HepG2 (cell line): ENCODE measurements around the gene NAALADL1. TPM values are rescaled to one million over a fixed set of nuclear protein-coding genes. Genes with fewer than 3 reads are reported as not detected.
A peak's percentile ranks its signal among the peaks of the same experiment; 100 is the strongest.

ENCODE experiments used
- FOXM1 ChIP-seq: sonication (generic); formaldehyde crosslinking; IDR thresholded peaks from 2 replicates; pipeline ENCODE4 v1.5.0; 2020; ENCODE audit warnings: missing genetic modification reagents
- KAT2B ChIP-seq: fragments of 150-350 bp; IDR thresholded peaks from 2 replicates; pipeline ENCODE4 v1.6.1; 2014; ENCODE audit warnings: low read depth, low read length, borderline replicate concordance
- KDM2A ChIP-seq: sonication (generic); formaldehyde crosslinking; IDR thresholded peaks from 2 replicates; pipeline ENCODE4 v1.4.0; 2020; ENCODE audit warnings: low read depth, missing genetic modification reagents, borderline replicate concordance
- NFE2L1 ChIP-seq: sonication (generic); formaldehyde crosslinking; IDR thresholded peaks from 2 replicates; pipeline ENCODE4 v1.4.0; 2020; ENCODE audit warnings: missing genetic modification reagents, mild to moderate bottlenecking, borderline replicate concordance
- PHB2 ChIP-seq: fragments of 450-650 bp; IDR thresholded peaks from 2 replicates; pipeline ENCODE4 v1.6.1; 2018; ENCODE audit not compliant: partially characterized antibody
- POLR2A ChIP-seq, 2 experiments: IDR thresholded peaks; 2 replicates each; pipeline ENCODE4 v1.6.1; 2011; ENCODE audit warnings: low read depth in 2 of 2, low read length in 2 of 2, mild to moderate bottlenecking in 1 of 2, moderate library complexity in 1 of 2; ENCODE audit not compliant: insufficient read depth in 1 of 2
- RAD51 ChIP-seq: fragments of 450-650 bp; IDR thresholded peaks from 2 replicates; pipeline ENCODE4 v1.6.1; 2016; ENCODE audit warnings: borderline replicate concordance
- SAP130 ChIP-seq: IDR thresholded peaks from 2 replicates; pipeline ENCODE4 v1.6.1; 2016; ENCODE audit warnings: low read depth
- TP53 ChIP-seq: sonication (generic); formaldehyde crosslinking; conservative IDR thresholded peaks from 2 replicates; pipeline ENCODE4 v1.4.0; 2020; ENCODE audit warnings: missing genetic modification reagents
- ZNF670 ChIP-seq: sonication (generic); formaldehyde crosslinking; IDR thresholded peaks from 2 replicates; pipeline ENCODE4 v1.8.0; 2022; ENCODE audit warnings: mild to moderate bottlenecking, missing genetic modification reagents, borderline replicate concordance
- polyA plus RNA-seq, 8 experiments: library from polyadenylated mRNA; depleted of rRNA in 3 of 8; stranded (reverse) in 7 of 8; unstranded in 1 of 8; fragments of >200 nt; fragmentation: Illumina TruSeq in 4 of 8; extraction: Trizol in 4 of 8; gene quantifications; 2 replicates each; pipeline versions ENCODE4 v1.2.1 to v1.2.3, GENCODE V29; 2011 to 2016; ENCODE audit warnings: low read depth in 4 of 8, missing spikeins in 1 of 8, mixed read lengths in 1 of 8; ENCODE audit not compliant: insufficient read depth in 1 of 8
- total RNA-seq, 5 experiments: library from RNA; depleted of rRNA; stranded (reverse); fragments of >200 nt; fragmentation: Illumina TruSeq; extraction: Trizol; gene quantifications; 2 replicates each; pipeline ENCODE4 v1.2.3, GENCODE V29; 2016; ENCODE audit warnings: low read depth in 1 of 5
- TF ChIP-seq, protein P1 (sequence below): sonication (generic); formaldehyde crosslinking; IDR thresholded peaks from 2 replicates; pipeline ENCODE4 v1.5.0; 2020; ENCODE audit warnings: mild to moderate bottlenecking, missing genetic modification reagents
- TF ChIP-seq, protein P2 (sequence below): sonication (generic); formaldehyde crosslinking; IDR thresholded peaks from 2 replicates; pipeline ENCODE4 v1.5.0; 2020; ENCODE audit warnings: mild to moderate bottlenecking, missing genetic modification reagents
- TF ChIP-seq, protein P3 (sequence below): sonication (generic); formaldehyde crosslinking; IDR thresholded peaks from 2 replicates; pipeline ENCODE4 v1.5.1; 2020; ENCODE audit warnings: missing genetic modification reagents, mild to moderate bottlenecking, borderline replicate concordance
- TF ChIP-seq, protein P4 (sequence below): sonication (generic); formaldehyde crosslinking; IDR thresholded peaks from 2 replicates; pipeline ENCODE4 v1.4.0; 2020; ENCODE audit warnings: missing genetic modification reagents
- TF ChIP-seq, protein P5 (sequence below): sonication (generic); formaldehyde crosslinking; IDR thresholded peaks from 2 replicates; pipeline ENCODE4 v1.4.0; 2020; ENCODE audit warnings: missing genetic modification reagents, borderline replicate concordance
- TF ChIP-seq, protein P6 (sequence below): sonication (generic); formaldehyde crosslinking; IDR thresholded peaks from 2 replicates; pipeline ENCODE4 v1.8.0; 2022; ENCODE audit warnings: mild to moderate bottlenecking, missing genetic modification reagents; ENCODE audit not compliant: insufficient replicate concordance

The NAALADL1 gene
- total and polyA plus RNA-seq, 2 of the 13 experiments (the other 11 are each of a cell fraction or from before 2014, with no cell fraction given), result 9.3 to 33.9 TPM

DNA sequence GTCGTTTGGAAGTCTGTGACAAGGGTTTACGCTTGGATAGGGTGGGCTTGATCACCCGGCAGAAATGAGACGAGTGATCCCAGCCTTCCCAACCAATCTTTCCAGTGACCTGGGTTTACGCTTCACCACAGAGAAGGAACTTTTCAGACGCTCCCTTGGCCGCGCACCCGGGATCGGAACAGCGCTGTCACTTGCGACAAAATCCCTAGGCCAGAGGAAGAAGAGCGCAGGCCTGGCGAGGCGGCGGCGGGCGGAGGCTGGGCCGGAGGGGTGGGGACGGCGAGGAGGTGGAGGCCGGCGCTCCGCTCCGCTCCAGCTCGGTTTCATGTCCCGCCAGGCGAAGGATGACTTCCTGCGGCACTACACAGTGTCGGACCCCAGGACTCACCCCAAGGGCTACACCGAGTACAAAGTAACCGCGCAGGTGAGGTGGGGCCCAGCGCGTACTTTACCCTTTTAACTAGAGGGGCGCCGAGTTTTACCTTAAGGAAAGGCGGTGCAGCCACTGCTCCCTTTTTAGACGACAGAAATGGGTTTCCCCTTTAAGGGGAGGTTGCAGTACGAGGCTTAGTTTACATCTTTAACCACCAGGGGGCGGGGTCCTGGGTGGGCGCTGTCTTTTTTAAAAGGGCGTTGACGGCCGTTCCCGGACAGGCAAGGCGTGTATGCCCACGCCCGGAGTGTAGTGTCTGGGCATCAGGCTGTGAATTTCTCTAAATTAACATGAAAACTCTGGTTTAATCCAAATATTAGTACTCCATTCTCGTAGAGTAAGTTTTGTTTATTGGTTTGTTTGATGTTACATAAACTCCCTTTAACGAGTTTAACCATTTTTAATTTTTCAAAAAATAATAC lies 30.9 kb downstream of the NAALADL1 start, which contains the start of gene SNX15 (continued):
- TF ChIP-seq, protein P1, sequence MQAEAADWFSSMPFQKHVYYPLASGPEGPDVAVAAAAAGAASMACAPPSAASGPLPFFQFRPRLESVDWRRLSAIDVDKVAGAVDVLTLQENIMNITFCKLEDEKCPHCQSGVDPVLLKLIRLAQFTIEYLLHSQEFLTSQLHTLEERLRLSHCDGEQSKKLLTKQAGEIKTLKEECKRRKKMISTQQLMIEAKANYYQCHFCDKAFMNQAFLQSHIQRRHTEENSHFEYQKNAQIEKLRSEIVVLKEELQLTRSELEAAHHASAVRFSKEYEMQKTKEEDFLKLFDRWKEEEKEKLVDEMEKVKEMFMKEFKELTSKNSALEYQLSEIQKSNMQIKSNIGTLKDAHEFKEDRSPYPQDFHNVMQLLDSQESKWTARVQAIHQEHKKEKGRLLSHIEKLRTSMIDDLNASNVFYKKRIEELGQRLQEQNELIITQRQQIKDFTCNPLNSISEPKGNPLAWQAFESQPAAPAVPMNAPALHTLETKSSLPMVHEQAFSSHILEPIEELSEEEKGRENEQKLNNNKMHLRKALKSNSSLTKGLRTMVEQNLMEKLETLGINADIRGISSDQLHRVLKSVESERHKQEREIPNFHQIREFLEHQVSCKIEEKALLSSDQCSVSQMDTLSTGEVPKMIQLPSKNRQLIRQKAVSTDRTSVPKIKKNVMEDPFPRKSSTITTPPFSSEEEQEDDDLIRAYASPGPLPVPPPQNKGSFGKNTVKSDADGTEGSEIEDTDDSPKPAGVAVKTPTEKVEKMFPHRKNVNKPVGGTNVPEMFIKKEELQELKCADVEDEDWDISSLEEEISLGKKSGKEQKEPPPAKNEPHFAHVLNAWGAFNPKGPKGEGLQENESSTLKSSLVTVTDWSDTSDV (CRISPR knock-in tag), result 0 out of 2 replicates have a peak, but pooled peaks have one; percentile 89
- peak; percentile 95 for TF ChIP-seq KDM2A
- TF ChIP-seq, protein P2, sequence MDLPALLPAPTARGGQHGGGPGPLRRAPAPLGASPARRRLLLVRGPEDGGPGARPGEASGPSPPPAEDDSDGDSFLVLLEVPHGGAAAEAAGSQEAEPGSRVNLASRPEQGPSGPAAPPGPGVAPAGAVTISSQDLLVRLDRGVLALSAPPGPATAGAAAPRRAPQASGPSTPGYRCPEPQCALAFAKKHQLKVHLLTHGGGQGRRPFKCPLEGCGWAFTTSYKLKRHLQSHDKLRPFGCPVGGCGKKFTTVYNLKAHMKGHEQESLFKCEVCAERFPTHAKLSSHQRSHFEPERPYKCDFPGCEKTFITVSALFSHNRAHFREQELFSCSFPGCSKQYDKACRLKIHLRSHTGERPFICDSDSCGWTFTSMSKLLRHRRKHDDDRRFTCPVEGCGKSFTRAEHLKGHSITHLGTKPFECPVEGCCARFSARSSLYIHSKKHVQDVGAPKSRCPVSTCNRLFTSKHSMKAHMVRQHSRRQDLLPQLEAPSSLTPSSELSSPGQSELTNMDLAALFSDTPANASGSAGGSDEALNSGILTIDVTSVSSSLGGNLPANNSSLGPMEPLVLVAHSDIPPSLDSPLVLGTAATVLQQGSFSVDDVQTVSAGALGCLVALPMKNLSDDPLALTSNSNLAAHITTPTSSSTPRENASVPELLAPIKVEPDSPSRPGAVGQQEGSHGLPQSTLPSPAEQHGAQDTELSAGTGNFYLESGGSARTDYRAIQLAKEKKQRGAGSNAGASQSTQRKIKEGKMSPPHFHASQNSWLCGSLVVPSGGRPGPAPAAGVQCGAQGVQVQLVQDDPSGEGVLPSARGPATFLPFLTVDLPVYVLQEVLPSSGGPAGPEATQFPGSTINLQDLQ (CRISPR knock-in tag), result no peak
- TF ChIP-seq FOXM1 (CRISPR knock-in tag), result no peak
- no peak for TF ChIP-seq KAT2B
- TF ChIP-seq, protein P3, sequence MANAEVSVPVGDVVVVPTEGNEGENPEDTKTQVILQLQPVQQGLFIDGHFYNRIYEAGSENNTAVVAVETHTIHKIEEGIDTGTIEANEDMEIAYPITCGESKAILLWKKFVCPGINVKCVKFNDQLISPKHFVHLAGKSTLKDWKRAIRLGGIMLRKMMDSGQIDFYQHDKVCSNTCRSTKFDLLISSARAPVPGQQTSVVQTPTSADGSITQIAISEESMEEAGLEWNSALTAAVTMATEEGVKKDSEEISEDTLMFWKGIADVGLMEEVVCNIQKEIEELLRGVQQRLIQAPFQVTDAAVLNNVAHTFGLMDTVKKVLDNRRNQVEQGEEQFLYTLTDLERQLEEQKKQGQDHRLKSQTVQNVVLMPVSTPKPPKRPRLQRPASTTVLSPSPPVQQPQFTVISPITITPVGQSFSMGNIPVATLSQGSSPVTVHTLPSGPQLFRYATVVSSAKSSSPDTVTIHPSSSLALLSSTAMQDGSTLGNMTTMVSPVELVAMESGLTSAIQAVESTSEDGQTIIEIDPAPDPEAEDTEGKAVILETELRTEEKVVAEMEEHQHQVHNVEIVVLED, result peak; percentile 72; the same call in 1 of the 2 replicates
- TF ChIP-seq, protein P4, sequence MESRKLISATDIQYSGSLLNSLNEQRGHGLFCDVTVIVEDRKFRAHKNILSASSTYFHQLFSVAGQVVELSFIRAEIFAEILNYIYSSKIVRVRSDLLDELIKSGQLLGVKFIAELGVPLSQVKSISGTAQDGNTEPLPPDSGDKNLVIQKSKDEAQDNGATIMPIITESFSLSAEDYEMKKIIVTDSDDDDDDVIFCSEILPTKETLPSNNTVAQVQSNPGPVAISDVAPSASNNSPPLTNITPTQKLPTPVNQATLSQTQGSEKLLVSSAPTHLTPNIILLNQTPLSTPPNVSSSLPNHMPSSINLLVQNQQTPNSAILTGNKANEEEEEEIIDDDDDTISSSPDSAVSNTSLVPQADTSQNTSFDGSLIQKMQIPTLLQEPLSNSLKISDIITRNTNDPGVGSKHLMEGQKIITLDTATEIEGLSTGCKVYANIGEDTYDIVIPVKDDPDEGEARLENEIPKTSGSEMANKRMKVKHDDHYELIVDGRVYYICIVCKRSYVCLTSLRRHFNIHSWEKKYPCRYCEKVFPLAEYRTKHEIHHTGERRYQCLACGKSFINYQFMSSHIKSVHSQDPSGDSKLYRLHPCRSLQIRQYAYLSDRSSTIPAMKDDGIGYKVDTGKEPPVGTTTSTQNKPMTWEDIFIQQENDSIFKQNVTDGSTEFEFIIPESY (CRISPR knock-in tag), result peak; percentile 41; the same call in 1 of the 2 replicates
- no peak for TF ChIP-seq PHB2
- TF ChIP-seq, protein P5, sequence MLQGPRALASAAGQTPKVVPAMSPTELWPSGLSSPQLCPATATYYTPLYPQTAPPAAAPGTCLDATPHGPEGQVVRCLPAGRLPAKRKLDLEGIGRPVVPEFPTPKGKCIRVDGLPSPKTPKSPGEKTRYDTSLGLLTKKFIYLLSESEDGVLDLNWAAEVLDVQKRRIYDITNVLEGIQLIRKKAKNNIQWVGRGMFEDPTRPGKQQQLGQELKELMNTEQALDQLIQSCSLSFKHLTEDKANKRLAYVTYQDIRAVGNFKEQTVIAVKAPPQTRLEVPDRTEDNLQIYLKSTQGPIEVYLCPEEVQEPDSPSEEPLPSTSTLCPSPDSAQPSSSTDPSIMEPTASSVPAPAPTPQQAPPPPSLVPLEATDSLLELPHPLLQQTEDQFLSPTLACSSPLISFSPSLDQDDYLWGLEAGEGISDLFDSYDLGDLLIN (CRISPR knock-in tag), result 0 out of 2 replicates have a peak, but pooled peaks have one; percentile 49
- TF ChIP-seq, protein P6, sequence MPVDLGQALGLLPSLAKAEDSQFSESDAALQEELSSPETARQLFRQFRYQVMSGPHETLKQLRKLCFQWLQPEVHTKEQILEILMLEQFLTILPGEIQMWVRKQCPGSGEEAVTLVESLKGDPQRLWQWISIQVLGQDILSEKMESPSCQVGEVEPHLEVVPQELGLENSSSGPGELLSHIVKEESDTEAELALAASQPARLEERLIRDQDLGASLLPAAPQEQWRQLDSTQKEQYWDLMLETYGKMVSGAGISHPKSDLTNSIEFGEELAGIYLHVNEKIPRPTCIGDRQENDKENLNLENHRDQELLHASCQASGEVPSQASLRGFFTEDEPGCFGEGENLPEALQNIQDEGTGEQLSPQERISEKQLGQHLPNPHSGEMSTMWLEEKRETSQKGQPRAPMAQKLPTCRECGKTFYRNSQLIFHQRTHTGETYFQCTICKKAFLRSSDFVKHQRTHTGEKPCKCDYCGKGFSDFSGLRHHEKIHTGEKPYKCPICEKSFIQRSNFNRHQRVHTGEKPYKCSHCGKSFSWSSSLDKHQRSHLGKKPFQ (CRISPR knock-in tag), result peak; percentile 73
- peak; percentile 62 to 75 for TF ChIP-seq POLR2A (IDR thresholded peaks at IDR 0.05; ENCODE audit: insufficient read depth in 1 of 2, low read depth in 2 of 2, low read length in 2 of 2)
- no peak for TF ChIP-seq TP53 (CRISPR knock-in tag)
- TF ChIP-seq ZNF670 (CRISPR knock-in tag), result 0 out of 2 replicates have a peak, but pooled peaks have one; percentile 44
- no peak for TF ChIP-seq NFE2L1 (CRISPR knock-in tag)
- TF ChIP-seq RAD51, result no peak
- peak; percentile 89 for TF ChIP-seq SAP130 (CRISPR knock-in tag)
